KMS-11 (cell line): ENCODE measurements around the gene USP34.

Experiments
- H2AFZ ChIP-seq: fragments of 200-600 bp; sonication (generic); 2 replicates; pipeline ENCODE4 v1.6.1; 2016; ENCODE audit warnings: antibody characterized with exemption, mixed run types, low read depth
- H3K27ac ChIP-seq: fragments of 200-600 bp; sonication (generic); 2 replicates; pipeline ENCODE4 v1.6.1; 2016; ENCODE audit warnings: mild to moderate bottlenecking, mixed run types
- H3K27me3 ChIP-seq: fragments of 200-600 bp; sonication (generic); 2 replicates; pipeline ENCODE4 v1.6.1; 2017; ENCODE audit warnings: mild to moderate bottlenecking, low read depth, mixed run types, moderate library complexity; ENCODE audit not compliant: insufficient read depth
- H3K36me3 ChIP-seq: fragments of 200-600 bp; sonication (generic); 2 replicates; pipeline ENCODE4 v1.6.1; 2017; ENCODE audit warnings: mild to moderate bottlenecking, mixed run types; ENCODE audit not compliant: insufficient read depth
- H3K4me1 ChIP-seq: fragments of 200-600 bp; sonication (generic); 2 replicates; pipeline ENCODE4 v1.6.1; 2016; ENCODE audit warnings: mild to moderate bottlenecking, low read depth, mixed run types; ENCODE audit not compliant: poor library complexity, severe bottlenecking
- H3K4me2 ChIP-seq: fragments of 200-600 bp; sonication (generic); 2 replicates; pipeline ENCODE4 v1.7.0; 2016; ENCODE audit warnings: mild to moderate bottlenecking, mixed run types
- H3K4me3 ChIP-seq: fragments of 200-600 bp; sonication (generic); IDR thresholded peaks from 2 replicates; pipeline ENCODE4 v1.6.1; 2017; ENCODE audit warnings: low read depth, low read length, mixed read lengths; ENCODE audit not compliant: insufficient read depth
- H3K79me2 ChIP-seq: fragments of 200-600 bp; sonication (generic); 2 replicates; pipeline ENCODE4 v1.6.1; 2016; ENCODE audit warnings: low read depth, mixed run types; ENCODE audit not compliant: insufficient read depth
- H3K9ac ChIP-seq: fragments of 200-600 bp; sonication (generic); 2 replicates; pipeline ENCODE4 v1.6.1; 2016; ENCODE audit warnings: mild to moderate bottlenecking, mixed run types
- H4K20me1 ChIP-seq: fragments of 200-600 bp; sonication (generic); 2 replicates; pipeline ENCODE4 v1.6.1; 2016; ENCODE audit warnings: mild to moderate bottlenecking, mixed run types; ENCODE audit not compliant: insufficient read depth
- CTCF ChIP-seq: fragments of 200-600 bp; sonication (generic); conservative IDR thresholded peaks from 2 replicates; pipeline ENCODE4 v1.6.1; 2017; ENCODE audit warnings: low read depth, mild to moderate bottlenecking, antibody characterized with exemption, low read length, moderate library complexity, mixed read lengths

USP34 gene

GRCh38 chr2:61235716-61236115 lies 235.2 kb downstream of the USP34 start:
- H3K4me3 ChIP-seq = no peak overlapping the region
- H4K20me1 ChIP-seq = no peaks in the 10 kb centered on the region
- peaks cover 5% of the 10 kb centered on the region for H3K4me1 ChIP-seq
- H3K27me3 ChIP-seq = no peaks in the 10 kb centered on the region
- no peak for TF ChIP-seq CTCF
- no peak overlapping the region for H3K4me2 ChIP-seq
- no peak overlapping the region for H3K9ac ChIP-seq
- H3K36me3 ChIP-seq = no peaks in the 10 kb centered on the region; the same call in 1 of the 2 replicates
- no peak overlapping the region for H2AFZ ChIP-seq
- no peaks in the 10 kb centered on the region for H3K79me2 ChIP-seq
- no peak overlapping the region for H3K27ac ChIP-seq

- no peak overlapping the region for H3K4me3 ChIP-seq
- no peaks in the 10 kb centered on the region for H3K27me3 ChIP-seq
- no peak overlapping the region for H2AFZ ChIP-seq
- H3K4me2 ChIP-seq = no peak overlapping the region
- peaks cover 5% of the 10 kb centered on the region for H3K4me1 ChIP-seq
- no peaks in the 10 kb centered on the region for H3K36me3 ChIP-seq
- H3K9ac ChIP-seq = no peak overlapping the region
- no peaks in the 10 kb centered on the region for H4K20me1 ChIP-seq
- no peak for TF ChIP-seq CTCF
- H3K27ac ChIP-seq = no peak overlapping the region
- H3K79me2 ChIP-seq = no peaks in the 10 kb centered on the region
These were observed 237.3 kb downstream of the USP34 start for GRCh38 chr2:61233581-61233980.

- no peak for TF ChIP-seq CTCF
- Histone ChIP-seq H3K27ac (no peak overlapping the region), H4K20me1 (no peaks in the 10 kb centered on the region), H3K4me3 (no peak overlapping the region), H2AFZ (no peak overlapping the region), H3K79me2 (no peaks in the 10 kb centered on the region), H3K27me3 (no peaks in the 10 kb centered on the region), H3K4me1 (no peaks in the 10 kb centered on the region), H3K36me3 (no peaks in the 10 kb centered on the region), H3K4me2 (no peak overlapping the region), H3K9ac (no peak overlapping the region)
These were observed 241.0 kb downstream of the USP34 start for GRCh38 chr2:61229936-61230335.

GRCh38 chr2:61222567-61222966 lies 248.3 kb downstream of the USP34 start:
- Histone ChIP-seq H3K4me2 (no peak overlapping the region), H4K20me1 (no peaks in the 10 kb centered on the region), H3K79me2 (no peaks in the 10 kb centered on the region), H3K4me1 (no peaks in the 10 kb centered on the region), H3K4me3 (no peak overlapping the region), H3K9ac (no peak overlapping the region), H3K36me3 (no peaks in the 10 kb centered on the region), H3K27ac (no peak overlapping the region), H2AFZ (no peak overlapping the region), H3K27me3 (no peaks in the 10 kb centered on the region)
- no peak for TF ChIP-seq CTCF
